WTC11 (cell line): ENCODE results near the gene STK17B.

Experiments
- CTCF ChIP-seq: fragments of 200-600 bp; IDR thresholded peaks from 2 replicates; pipeline ENCODE4 v1.8.0; 2022; ENCODE audit warnings: antibody characterized with exemption
- MAX ChIP-seq: sonication (generic); formaldehyde crosslinking; IDR thresholded peaks from 2 replicates; pipeline ENCODE4 v1.8.0; 2022; ENCODE audit warnings: mild to moderate bottlenecking, missing genetic modification reagents
- ZNF416 ChIP-seq: fragments of 250-450 bp; sonication (Bioruptor Pico); IDR thresholded peaks from 2 replicates; pipeline ENCODE4 v1.9.0; 2021; ENCODE audit warnings: mild to moderate bottlenecking, inconsistent platforms

DNA sequence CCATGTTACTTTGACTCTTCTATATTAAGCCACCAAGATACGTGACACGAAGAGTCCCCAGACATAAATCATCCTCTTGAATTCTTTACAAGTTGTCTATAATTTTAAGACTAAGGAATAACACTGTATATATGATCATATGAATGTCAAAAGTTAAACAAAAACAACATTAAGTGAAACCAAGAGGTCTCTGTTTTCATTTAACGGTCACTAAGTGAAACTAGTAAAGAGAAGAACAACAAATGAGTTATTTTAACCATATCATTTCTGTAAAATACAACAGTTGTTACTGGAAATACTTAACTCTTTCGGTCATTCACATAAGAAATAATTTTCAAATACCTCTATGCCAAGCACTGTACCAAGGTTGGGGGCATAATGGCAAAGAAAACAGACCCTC, 45.7 kb upstream of the STK17B start:
- TF ChIP-seq ZNF416 (CRISPR knock-in tag) = no peak
- no peak for TF ChIP-seq CTCF
- no peak for TF ChIP-seq MAX (CRISPR knock-in tag)
